HG03175 (cell line): ENCODE results near the gene SASH1.

Experiments used
- ATAC-seq: cut with Tn5 transposase; IDR thresholded peaks from one replicate; pipeline ENCODE4 v1.9.1; 2021; ENCODE audit warnings: mild to moderate bottlenecking, moderate library complexity; ENCODE audit not compliant: unreplicated experiment

Gene SASH1

GRCh38 chr6:148516617-148517016 lies 174.0 kb downstream of the SASH1 start:
- ATAC-seq: no peak

GRCh38 chr6:148517470-148517869 lies 174.8 kb downstream of the SASH1 start:
- ATAC-seq: no peak

- ATAC-seq: no peak
Observed at GRCh38 chr6:148518511-148519156, 176.0 kb downstream of the SASH1 start.

GRCh38 chr6:148520109-148520841 lies 177.6 kb downstream of the SASH1 start:
- ATAC-seq: peak; percentile 99

- no peak for ATAC-seq
Observed at GRCh38 chr6:148521158-148521557, 178.5 kb downstream of the SASH1 start.

GRCh38 chr6:148521586-148521985 lies 178.9 kb downstream of the SASH1 start:
- no peak for ATAC-seq

GRCh38 chr6:148523048-148523447 lies 180.4 kb downstream of the SASH1 start:
- no peak for ATAC-seq

- no peak for ATAC-seq
Observed at GRCh38 chr6:148523551-148523950, 180.9 kb downstream of the SASH1 start.

GRCh38 chr6:148524471-148524882 lies 181.8 kb downstream of the SASH1 start:
- ATAC-seq: no peak

GRCh38 chr6:148524976-148525375 lies 182.3 kb downstream of the SASH1 start:
- no peak for ATAC-seq

- ATAC-seq: no peak
Observed at GRCh38 chr6:148525453-148525852, 182.8 kb downstream of the SASH1 start.

GRCh38 chr6:148526145-148526544 lies 183.5 kb downstream of the SASH1 start:
- ATAC-seq: no peak

GRCh38 chr6:148528292-148528691 lies 185.7 kb downstream of the SASH1 start:
- no peak for ATAC-seq

GRCh38 chr6:148529010-148529409 lies 186.4 kb downstream of the SASH1 start:
- ATAC-seq: no peak

GRCh38 chr6:148530394-148530953 lies 187.8 kb downstream of the SASH1 start:
- ATAC-seq: peak; percentile 79

GRCh38 chr6:148530976-148531375 lies 188.3 kb downstream of the SASH1 start:
- ATAC-seq: no peak

- ATAC-seq: no peak
Observed at GRCh38 chr6:148532698-148533097, 190.1 kb downstream of the SASH1 start.

GRCh38 chr6:148533309-148534107 lies 190.9 kb downstream of the SASH1 start:
- ATAC-seq: no peak

GRCh38 chr6:148534871-148535270 lies 192.2 kb downstream of the SASH1 start:
- no peak for ATAC-seq

- no peak for ATAC-seq
Observed at GRCh38 chr6:148535381-148535780, 192.7 kb downstream of the SASH1 start.

- no peak for ATAC-seq
Observed at GRCh38 chr6:148535976-148536375, 193.3 kb downstream of the SASH1 start.
